Hematopoietic multipotent progenitor cell treated with erythropoietin and hydrocortisone succinate and interleukin-3 and kit ligand, for 4 days (in vitro differentiated cells): Measurements from ENCODE around the gene CNP.
"Not testable (repeated sequence)": the region's sequence is repeated elsewhere in the genome, so short reads cannot be mapped to it uniquely, and the experiment has no call there.

Source experiments
- DNase-seq: peaks from one replicate; pipeline ENCODE4 v3.0.0-alpha.2; 2015

CNP gene

GRCh38 chr17:41966463-41967140, at the start of gene CNP:
Gene CNP, plus strand, starts transcription at chr17:41966795. Its CDS starts 90 bp downstream, at chr17:41966885.
- DNase-seq: peak; percentile 96

GRCh38 chr17:41917192-41917591, 49.4 kb upstream of the CNP start:
- DNase-seq: peak; percentile 27

GRCh38 chr17:41917679-41918313, 48.8 kb upstream of the CNP start:
- DNase-seq: peak; percentile 81

GRCh38 chr17:41918314-41919164, 48.1 kb upstream of the CNP start, which contains the start of gene ACLY:
Gene ACLY, minus strand, starts transcription at chr17:41918951. Its CDS starts 5,078 bp downstream, at chr17:41913873.
- DNase-seq: peak; percentile 99

- DNase-seq: no peak
Measured at GRCh38 chr17:41919165-41919817, 47.3 kb upstream of the CNP start.

- DNase-seq: peak; percentile 47
Measured at GRCh38 chr17:41919840-41920579, 46.6 kb upstream of the CNP start.

GRCh38 chr17:41920580-41920955, 46.0 kb upstream of the CNP start:
- DNase-seq: no peak

GRCh38 chr17:41925991-41926590, 40.5 kb upstream of the CNP start:
- DNase-seq: no peak

GRCh38 chr17:41928693-41929251, 37.8 kb upstream of the CNP start:
- no peak for DNase-seq

DNA sequence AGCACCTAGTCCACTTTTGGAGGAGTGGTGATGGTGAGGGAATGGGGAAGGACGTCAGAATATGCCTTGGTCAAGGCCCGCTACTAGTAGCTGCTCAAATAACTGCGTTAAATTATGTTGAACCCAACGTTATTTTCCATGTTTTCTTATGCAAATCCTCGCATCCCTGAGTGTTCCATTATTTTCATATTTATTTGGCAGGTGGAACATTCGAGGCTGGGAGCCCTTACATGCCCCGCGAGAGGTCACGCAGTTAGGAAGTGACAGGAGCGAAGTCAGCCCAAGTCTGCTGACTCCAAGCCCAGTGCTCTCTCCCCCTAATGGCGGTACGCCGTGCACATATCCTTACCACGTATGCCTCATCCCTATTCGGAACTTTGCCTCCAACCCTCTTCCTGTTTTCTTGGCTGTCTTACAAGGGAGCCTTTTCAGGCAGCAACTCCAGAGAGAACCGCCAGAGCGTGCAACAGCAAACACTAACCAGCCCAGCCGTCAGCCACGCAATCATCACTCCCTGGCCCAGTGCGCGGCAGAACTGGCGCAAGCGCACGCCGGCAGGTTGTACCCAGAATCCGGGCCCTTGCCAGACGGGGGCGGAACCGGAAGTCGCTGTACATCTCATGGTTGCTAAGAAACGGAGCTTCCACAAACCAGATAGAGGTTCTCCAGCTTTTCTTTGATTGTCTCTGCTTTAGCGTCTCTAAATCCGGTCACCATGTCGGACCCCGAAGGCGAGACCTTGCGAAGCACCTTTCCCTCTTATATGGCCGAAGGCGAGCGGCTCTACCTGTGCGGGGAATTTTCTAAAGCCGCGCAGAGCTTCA, 36.4 kb upstream of the CNP start, which contains the start of gene ODAD4:
TSS of gene ODAD4 (plus strand) at position 609 of the 824 bp plus-strand sequence. CDS start at position 716, 107 bp downstream.
- DNase-seq: peak; percentile 99

GRCh38 chr17:41930833-41931156, 35.8 kb upstream of the CNP start:
- DNase-seq: not testable (repeated sequence)

- DNase-seq: not testable (repeated sequence)
Measured at GRCh38 chr17:41931715-41932114, 34.9 kb upstream of the CNP start.

GRCh38 chr17:41932816-41933389, 33.7 kb upstream of the CNP start:
- peak; percentile 87 for DNase-seq

DNA sequence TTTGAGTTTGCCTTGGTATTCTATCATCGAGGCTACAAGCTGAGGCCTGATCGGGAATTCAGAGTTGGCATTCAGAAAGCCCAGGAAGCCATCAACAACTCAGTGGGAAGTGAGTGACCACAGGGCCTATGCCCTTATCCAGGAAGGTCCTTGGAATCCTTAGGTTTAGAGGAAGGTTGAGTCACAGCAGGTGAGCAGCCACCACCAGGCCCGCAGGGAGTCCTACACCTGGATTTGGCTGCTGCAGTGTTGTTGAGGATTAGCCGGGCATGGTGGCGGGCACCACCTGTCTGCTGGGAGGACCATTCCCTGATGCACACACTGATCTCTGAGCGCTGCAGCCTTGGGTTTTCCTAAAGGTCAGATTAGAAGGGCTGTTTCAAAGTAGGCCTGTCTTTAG, 31.0 kb upstream of the CNP start:
- DNase-seq: no peak

GRCh38 chr17:41937970-41938954, 28.3 kb upstream of the CNP start:
- DNase-seq: peak; percentile 97

GRCh38 chr17:41939044-41939692, 27.4 kb upstream of the CNP start:
- DNase-seq: no peak

GRCh38 chr17:41939693-41940090, 26.9 kb upstream of the CNP start:
- DNase-seq: no peak

DNA sequence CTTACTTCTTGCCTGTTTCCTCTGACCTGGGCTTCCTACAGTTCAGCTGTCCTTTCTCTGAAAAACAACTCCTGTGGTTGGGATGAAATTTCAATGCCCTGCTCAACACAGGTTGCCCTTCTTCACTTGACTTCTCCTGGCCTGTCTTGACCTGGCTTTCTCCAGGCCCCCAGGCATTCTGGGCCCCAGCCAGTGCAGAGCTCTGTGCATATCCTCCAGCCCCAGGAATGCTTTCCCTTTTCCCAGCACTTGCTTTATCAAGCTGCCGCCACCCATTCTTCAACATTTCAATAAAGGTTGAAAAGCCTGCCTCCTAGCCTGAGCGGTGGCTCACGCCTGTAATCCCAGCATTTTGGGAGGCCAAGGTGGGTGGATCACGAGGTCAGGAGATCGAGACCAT, 25.4 kb upstream of the CNP start:
- DNase-seq: no peak
